IPS DF 6.9 (cell line): ENCODE measurements around the gene PLXNA4.

ENCODE experiments used
- DNase-seq: peaks from one replicate; pipeline ENCODE4 v3.0.0-alpha.2; 2013; ENCODE audit warnings: low read depth, low spot score
- H3K27ac ChIP-seq: one replicate; pipeline ENCODE4 v1.5.1; 2013; ENCODE audit warnings: low read length, control low read depth
- H3K27me3 ChIP-seq: 2 replicates; pipeline ENCODE4 v1.6.1; 2013; ENCODE audit warnings: mild to moderate bottlenecking, low read length; ENCODE audit not compliant: control insufficient read depth, insufficient read depth
- H3K36me3 ChIP-seq: 2 replicates; pipeline ENCODE4 v1.6.1; 2013; ENCODE audit warnings: low read length; ENCODE audit not compliant: control insufficient read depth, insufficient read depth
- H3K4me1 ChIP-seq: 2 replicates; pipeline ENCODE4 v1.6.1; 2013; ENCODE audit warnings: low read length; ENCODE audit not compliant: control insufficient read depth, insufficient read depth
- H3K4me3 ChIP-seq: 2 replicates; pipeline ENCODE4 v1.5.1; 2013; ENCODE audit warnings: mild to moderate bottlenecking, low read length
- H3K9me3 ChIP-seq: 2 replicates; pipeline ENCODE4 v1.6.1; 2013; ENCODE audit warnings: low read length, inconsistent platforms; ENCODE audit not compliant: control insufficient read depth, insufficient read depth
- WGBS: extraction: QIAGEN DNeasy Blood & Tissue Kit; methylation state at CpG from one replicate; pipeline ENCODE4 v1.1.7; 2013; ENCODE audit warnings: mixed read lengths, missing lambda C conversion rate; ENCODE audit not compliant: insufficient read length, insufficient coverage; 5-methylcytosine and 5-hydroxymethylcytosine counted together

Gene PLXNA4

GRCh38 chr7:132106491-132106890 lies 469.8 kb downstream of the PLXNA4 start:
- no peak for DNase-seq
- H3K27me3 ChIP-seq: no peaks in the 10 kb centered on the region
- no peaks in the 10 kb centered on the region for H3K9me3 ChIP-seq
- no peak overlapping the region for H3K4me3 ChIP-seq
- no peak overlapping the region for H3K27ac ChIP-seq
- no peaks in the 10 kb centered on the region for H3K36me3 ChIP-seq
- no CpG with 5 or more reads among the region's 7 CpGs for WGBS
- H3K4me1 ChIP-seq: no peaks in the 10 kb centered on the region

DNA sequence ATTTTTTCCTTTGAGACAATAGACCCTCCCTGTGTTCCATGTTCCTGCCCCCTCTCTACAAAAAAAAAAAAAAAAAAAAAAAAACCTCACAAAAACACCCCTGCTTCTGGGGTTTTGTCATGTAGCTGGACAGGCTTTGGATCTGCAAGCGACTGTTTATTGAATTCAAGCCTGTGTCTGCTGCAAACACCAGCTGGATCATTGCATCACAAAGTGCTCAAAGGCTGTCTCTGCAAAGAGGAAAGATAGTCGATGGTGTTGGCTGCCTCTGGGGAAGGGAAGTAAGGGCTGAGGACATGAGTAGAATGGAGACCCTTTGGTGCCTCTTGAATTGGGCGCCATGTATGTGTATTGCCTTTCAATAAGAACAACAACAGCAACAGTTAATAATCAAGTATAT lies 471.2 kb downstream of the PLXNA4 start:
- H3K27ac ChIP-seq: no peak overlapping the region
- no CpG with 5 or more reads among the region's 3 CpGs for WGBS
- no peaks in the 10 kb centered on the region for H3K36me3 ChIP-seq
- no peaks in the 10 kb centered on the region for H3K4me1 ChIP-seq
- no peak overlapping the region for H3K4me3 ChIP-seq
- no peaks in the 10 kb centered on the region for H3K9me3 ChIP-seq
- no peaks in the 10 kb centered on the region for H3K27me3 ChIP-seq
- no peak for DNase-seq

DNA sequence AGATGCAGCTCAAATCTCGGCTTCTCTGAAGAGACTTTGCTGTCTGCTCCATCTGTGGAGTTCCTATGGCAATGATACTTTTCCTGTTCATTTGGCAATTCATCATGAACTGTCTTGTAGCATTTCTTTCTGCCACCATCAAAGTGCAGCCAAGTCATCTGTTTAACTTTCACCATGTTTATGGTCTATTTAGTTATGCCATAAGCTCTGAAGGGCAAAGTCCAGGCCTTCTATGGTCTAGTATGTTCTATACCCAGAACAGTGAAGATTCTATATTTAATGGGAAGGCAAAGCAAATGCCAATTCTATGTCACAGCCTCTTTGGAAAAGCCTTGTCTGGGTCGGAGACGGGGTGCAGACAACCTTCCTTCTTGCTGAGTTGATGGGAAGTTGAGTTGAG lies 472.6 kb downstream of the PLXNA4 start:
- Histone ChIP-seq H3K9me3 (no peaks in the 10 kb centered on the region), H3K27me3 (no peaks in the 10 kb centered on the region), H3K4me3 (no peak overlapping the region), H3K4me1 (no peaks in the 10 kb centered on the region), H3K27ac (no peak overlapping the region), H3K36me3 (no peaks in the 10 kb centered on the region)
- no peak for DNase-seq
- WGBS: no CpG with 5 or more reads among the region's 3 CpGs

GRCh38 chr7:132102942-132103341 lies 473.3 kb downstream of the PLXNA4 start:
- WGBS: no CpG with 5 or more reads among the region's 10 CpGs
- Histone ChIP-seq H3K9me3 (no peaks in the 10 kb centered on the region), H3K4me1 (no peaks in the 10 kb centered on the region), H3K36me3 (no peaks in the 10 kb centered on the region), H3K27ac (no peak overlapping the region), H3K4me3 (no peak overlapping the region), H3K27me3 (no peaks in the 10 kb centered on the region)
- no peak for DNase-seq

- no peaks in the 10 kb centered on the region for H3K9me3 ChIP-seq
- no peak for DNase-seq
- WGBS: no CpG with 5 or more reads among the region's 10 CpGs
- H3K4me1 ChIP-seq: no peaks in the 10 kb centered on the region
- H3K27me3 ChIP-seq: no peaks in the 10 kb centered on the region
- H3K27ac ChIP-seq: no peak overlapping the region
- no peak overlapping the region for H3K4me3 ChIP-seq
- H3K36me3 ChIP-seq: no peaks in the 10 kb centered on the region
Measured at GRCh38 chr7:132102391-132102790, 473.9 kb downstream of the PLXNA4 start.

GRCh38 chr7:132100981-132101380 lies 475.3 kb downstream of the PLXNA4 start:
- no peak for DNase-seq
- H3K27ac ChIP-seq: no peak overlapping the region
- no CpG with 5 or more reads among the region's 6 CpGs for WGBS

DNA sequence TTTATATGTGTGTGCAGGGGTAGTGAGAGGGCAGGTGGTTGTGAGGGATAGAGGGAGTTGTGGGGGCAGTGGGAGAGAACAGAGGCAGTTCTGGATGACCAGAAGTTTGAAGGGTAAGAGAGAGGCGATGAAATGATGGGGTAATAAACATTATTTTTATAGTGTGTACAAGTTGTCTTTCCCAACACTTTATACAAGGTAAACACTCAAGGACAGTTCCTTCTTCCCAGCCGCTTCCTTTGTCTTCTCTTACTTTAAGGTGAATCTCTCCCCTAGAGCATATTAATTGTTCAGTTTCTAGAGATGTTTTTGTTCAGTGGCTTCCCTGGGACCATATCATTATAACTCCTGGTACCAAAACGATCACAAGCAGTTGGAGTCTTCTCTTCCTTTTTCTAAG lies 475.8 kb downstream of the PLXNA4 start:
- no peaks in the 10 kb centered on the region for H3K9me3 ChIP-seq
- no peaks in the 10 kb centered on the region for H3K36me3 ChIP-seq
- no peaks in the 10 kb centered on the region for H3K4me1 ChIP-seq
- no peak overlapping the region for H3K4me3 ChIP-seq
- no peaks in the 10 kb centered on the region for H3K27me3 ChIP-seq
- H3K27ac ChIP-seq: no peak overlapping the region
- no peak for DNase-seq
- WGBS: no CpG with 5 or more reads among the region's 3 CpGs

More at GRCh38 chr7:132100981-132101380, 475.3 kb downstream of the PLXNA4 start:
- no peaks in the 10 kb centered on the region for H3K36me3 ChIP-seq
- no peaks in the 10 kb centered on the region for H3K9me3 ChIP-seq
- H3K4me3 ChIP-seq: no peak overlapping the region
- H3K27me3 ChIP-seq: no peaks in the 10 kb centered on the region
- H3K4me1 ChIP-seq: no peaks in the 10 kb centered on the region

DNA sequence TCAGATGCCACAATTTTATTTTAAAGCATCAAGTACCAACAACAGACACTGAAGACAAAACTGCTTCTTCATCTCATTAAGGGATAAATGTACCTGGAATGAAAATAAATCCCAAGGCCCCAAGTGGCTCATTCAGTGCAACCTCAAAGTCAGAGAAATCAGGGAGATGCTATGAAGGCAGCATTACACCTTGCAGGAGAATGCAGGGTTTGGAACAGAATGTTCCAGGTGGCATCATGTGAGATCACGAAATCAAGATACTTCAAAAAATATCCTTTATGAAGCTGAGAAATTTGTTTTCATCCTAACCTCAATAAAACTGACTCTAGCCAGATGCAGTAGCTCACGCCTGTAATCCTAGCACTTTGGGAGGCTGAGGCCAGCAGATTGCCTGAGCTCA lies 477.1 kb downstream of the PLXNA4 start:
- no peaks in the 10 kb centered on the region for H3K9me3 ChIP-seq
- no peak overlapping the region for H3K27ac ChIP-seq
- no peaks in the 10 kb centered on the region for H3K36me3 ChIP-seq
- H3K4me3 ChIP-seq: no peak overlapping the region
- WGBS: no CpG with 5 or more reads among the region's 2 CpGs
- no peaks in the 10 kb centered on the region for H3K4me1 ChIP-seq
- DNase-seq: no peak
- H3K27me3 ChIP-seq: no peaks in the 10 kb centered on the region

DNA sequence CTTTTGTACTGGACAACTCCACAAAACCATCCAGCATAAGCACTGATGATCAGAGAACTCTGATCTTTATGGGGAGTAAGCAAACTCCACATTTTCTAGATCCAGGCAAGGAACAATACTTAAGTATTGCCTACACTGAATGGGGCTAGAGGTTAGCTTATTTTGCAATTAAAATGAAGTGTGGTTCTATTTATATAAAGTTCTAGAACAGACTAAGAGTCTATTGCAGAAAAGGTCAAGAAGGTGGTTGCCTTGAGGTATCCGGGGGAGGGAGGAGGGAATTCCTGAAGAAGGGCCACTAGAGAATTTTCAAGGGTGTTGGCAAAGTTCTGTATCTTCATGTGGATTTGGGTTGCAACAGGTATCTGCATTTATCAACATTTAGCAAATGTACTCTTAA lies 477.9 kb downstream of the PLXNA4 start:
- H3K9me3 ChIP-seq: no peaks in the 10 kb centered on the region
- no peaks in the 10 kb centered on the region for H3K27me3 ChIP-seq
- H3K4me3 ChIP-seq: no peak overlapping the region
- H3K4me1 ChIP-seq: no peaks in the 10 kb centered on the region
- no CpG with 5 or more reads among the region's 1 CpG for WGBS
- H3K27ac ChIP-seq: no peak overlapping the region
- no peak for DNase-seq
- no peaks in the 10 kb centered on the region for H3K36me3 ChIP-seq

- no peak for DNase-seq
- no peak overlapping the region for H3K27ac ChIP-seq
- no peaks in the 10 kb centered on the region for H3K27me3 ChIP-seq
- H3K36me3 ChIP-seq: no peaks in the 10 kb centered on the region
- no peak overlapping the region for H3K4me3 ChIP-seq
- H3K4me1 ChIP-seq: no peaks in the 10 kb centered on the region
- H3K9me3 ChIP-seq: no peaks in the 10 kb centered on the region
- WGBS: no CpG with 5 or more reads among the region's 9 CpGs
Measured at GRCh38 chr7:132097550-132098134, 478.6 kb downstream of the PLXNA4 start.

DNA sequence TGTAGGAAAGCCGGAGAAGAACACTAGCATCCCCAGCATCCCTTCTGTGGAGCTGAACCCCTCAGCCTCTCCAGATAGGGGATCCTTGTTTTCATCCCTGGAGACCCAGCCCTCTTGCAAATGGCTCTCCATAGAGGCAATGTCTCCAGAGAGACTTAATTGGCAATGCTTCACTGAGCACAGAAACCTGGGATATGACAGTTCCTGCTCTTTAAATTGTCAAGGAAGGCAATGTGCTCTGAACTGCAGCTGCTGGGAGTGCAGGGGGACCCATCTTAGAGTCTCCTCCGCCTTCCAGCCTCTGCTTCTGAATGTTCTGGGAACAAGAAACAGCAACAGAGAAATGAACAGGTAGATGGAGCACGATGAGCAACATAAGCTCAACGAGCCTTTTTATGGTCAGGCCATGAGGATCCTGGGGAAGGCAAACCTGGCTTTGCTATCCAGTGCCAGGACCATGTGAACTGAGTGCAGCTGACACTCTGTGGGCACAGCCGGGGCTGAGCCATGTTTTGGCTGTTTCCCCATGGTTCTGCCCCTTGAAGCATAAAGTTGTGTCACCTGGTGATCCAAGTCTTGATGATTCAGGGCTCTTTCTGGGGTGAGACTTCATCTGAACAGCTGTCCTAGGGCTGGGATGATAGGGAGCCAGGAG lies 481.0 kb downstream of the PLXNA4 start:
- Histone ChIP-seq H3K27ac (no peak overlapping the region), H3K4me3 (no peak overlapping the region), H3K9me3 (no peaks in the 10 kb centered on the region), H3K27me3 (no peaks in the 10 kb centered on the region), H3K4me1 (no peaks in the 10 kb centered on the region), H3K36me3 (no peaks in the 10 kb centered on the region)
- WGBS: no CpG with 5 or more reads among the region's 5 CpGs
- no peak for DNase-seq
